Measurements from ENCODE around the gene ZNF622.
"Not testable (repeated sequence)": the region's sequence is repeated elsewhere in the genome, so short reads cannot be mapped to it uniquely, and the experiment has no call there.

Gene ZNF622

DNA sequence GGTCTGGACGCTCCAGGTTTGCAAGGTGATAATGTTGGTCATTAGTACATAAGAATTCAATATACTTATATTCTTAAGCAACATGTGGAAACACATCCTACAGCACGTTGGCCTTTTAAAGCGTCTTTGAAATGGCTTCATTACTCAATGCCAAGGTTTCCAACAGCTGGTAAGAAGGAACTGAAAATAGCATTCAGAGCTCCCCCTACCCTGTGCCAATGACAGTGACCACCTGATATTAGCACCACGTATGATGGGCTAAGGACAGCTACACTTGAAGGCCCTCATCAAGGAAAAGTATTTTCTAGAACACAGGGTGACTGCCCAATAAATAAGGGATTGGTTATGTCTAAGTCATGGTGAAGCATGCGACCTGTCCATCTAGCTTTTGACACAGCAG lies 9.9 kb downstream of the ZNF622 start:
- TF ChIP-seq, protein P1, sequence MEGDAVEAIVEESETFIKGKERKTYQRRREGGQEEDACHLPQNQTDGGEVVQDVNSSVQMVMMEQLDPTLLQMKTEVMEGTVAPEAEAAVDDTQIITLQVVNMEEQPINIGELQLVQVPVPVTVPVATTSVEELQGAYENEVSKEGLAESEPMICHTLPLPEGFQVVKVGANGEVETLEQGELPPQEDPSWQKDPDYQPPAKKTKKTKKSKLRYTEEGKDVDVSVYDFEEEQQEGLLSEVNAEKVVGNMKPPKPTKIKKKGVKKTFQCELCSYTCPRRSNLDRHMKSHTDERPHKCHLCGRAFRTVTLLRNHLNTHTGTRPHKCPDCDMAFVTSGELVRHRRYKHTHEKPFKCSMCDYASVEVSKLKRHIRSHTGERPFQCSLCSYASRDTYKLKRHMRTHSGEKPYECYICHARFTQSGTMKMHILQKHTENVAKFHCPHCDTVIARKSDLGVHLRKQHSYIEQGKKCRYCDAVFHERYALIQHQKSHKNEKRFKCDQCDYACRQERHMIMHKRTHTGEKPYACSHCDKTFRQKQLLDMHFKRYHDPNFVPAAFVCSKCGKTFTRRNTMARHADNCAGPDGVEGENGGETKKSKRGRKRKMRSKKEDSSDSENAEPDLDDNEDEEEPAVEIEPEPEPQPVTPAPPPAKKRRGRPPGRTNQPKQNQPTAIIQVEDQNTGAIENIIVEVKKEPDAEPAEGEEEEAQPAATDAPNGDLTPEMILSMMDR (IDR thresholded peaks at IDR 0.05; ENCODE audit: low read depth, low read length) = no peak
- H3K4me3 ChIP-seq (ENCODE audit: low read depth, low read length) = no peak overlapping the region

DNA sequence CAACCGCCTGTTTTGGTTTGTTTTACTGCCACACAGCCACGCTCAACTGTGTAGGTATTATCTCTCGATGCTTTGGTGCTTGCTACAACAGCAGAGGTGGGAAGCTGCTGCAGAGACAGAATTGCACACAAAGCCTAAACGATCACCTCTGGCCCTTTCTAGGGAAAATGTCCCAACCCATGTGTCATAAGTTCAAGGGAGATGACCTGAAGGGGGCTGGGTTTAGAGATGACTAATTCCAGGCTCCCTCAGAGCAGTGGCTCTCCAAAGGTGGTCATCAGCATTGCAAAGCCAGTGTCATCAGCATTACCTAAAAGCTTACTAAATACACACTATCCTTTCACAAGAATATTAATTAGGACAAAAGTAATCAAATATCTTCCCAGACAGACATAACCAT lies 10.9 kb downstream of the ZNF622 start:
- no peak overlapping the region for H3K4me3 ChIP-seq (ENCODE audit: low read depth, low read length)
- TF ChIP-seq, protein P1 (IDR thresholded peaks at IDR 0.05; ENCODE audit: low read depth, low read length) = no peak

DNA sequence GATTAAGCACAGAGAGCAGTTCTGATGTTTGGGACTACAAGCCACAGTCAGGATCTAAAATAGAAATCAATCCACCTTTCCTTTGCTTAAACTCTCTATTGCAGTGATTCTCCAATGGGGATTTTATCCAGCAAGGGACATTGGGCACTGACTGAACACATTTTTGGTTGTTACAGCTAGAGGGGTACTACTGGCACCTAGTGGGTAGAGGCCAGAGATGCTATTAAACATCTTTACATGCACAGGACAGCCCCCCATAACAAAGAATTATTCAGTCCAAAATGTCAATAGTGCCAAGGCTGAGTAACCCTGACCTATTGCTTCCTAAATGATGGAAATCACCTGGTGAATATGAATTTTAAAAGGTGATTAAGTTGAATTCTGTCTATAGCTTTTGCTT lies 12.0 kb downstream of the ZNF622 start:
- TF ChIP-seq, protein P1 (IDR thresholded peaks at IDR 0.05; ENCODE audit: low read depth, low read length) = no peak
- no peak overlapping the region for H3K4me3 ChIP-seq (ENCODE audit: low read depth, low read length)

DNA sequence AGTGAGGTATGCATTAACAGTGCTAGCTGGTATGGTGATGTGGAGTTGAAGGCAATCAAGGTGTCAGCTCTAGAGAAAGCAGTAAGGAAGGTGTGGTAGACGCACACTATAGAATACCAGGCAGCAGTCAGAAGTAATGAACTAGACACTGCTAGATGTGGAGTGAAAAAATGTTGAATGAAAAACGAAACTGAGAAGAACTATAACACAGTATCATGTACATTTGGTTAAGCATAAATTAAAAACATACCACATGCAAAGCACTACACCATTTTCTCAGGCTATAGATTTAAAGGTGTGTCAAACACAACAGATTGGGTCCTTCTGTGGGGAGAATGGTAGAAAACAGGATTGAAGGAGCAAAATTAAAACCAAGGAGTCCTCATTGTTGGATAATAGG lies 15.4 kb downstream of the ZNF622 start:
- TF ChIP-seq, protein P1 (IDR thresholded peaks at IDR 0.05; ENCODE audit: low read depth, low read length) = no peak
- no peak overlapping the region for H3K4me3 ChIP-seq (ENCODE audit: low read depth, low read length)

DNA sequence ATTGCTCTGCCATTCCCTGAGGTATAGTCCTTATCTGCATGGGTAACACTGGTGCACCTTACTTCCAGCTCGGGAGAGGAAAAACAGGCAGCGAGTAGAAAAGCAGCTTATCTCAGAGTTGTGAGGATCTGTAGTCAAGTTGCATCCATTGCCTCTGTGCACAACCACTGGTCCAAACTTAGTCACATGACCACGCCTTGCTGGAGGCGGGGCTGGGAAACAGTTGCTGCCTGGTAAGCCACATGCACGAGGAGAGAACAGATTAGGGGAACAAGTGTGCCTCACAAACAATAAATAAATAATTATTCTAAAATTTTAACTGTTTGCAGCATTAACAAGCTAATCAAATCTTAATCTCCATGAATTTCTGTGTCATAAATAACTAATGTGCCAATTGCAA lies 18.6 kb downstream of the ZNF622 start:
- H3K4me3 ChIP-seq (ENCODE audit: low read depth, low read length) = no peak overlapping the region

DNA sequence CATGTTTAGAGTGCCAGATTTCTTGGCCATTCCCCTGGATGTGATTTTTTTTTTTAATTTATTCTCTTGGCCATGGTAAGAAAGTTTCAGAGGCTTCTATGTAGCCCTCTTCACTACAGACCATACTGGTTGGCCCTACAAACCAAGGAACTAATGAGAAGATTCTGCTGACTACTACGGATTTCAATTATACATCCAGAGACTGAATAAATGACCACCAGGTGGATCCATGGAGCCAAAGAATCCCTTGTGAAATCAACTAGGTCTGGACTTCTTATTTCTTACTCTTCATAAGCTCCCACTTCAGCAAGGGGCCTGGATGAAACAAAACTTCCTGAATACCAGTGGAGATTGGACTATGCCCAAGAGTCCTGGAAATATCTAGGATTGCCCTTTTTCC lies 27.6 kb downstream of the ZNF622 start:
- TF ChIP-seq, protein P1 (IDR thresholded peaks at IDR 0.05; ENCODE audit: low read depth, low read length) = no peak
- H3K4me3 ChIP-seq (ENCODE audit: low read depth, low read length) = no peak overlapping the region

More for the DNA sequence above, 18.6 kb downstream of the ZNF622 start:
- TF ChIP-seq, protein P1 (IDR thresholded peaks at IDR 0.05; ENCODE audit: low read depth, low read length) = no peak

DNA sequence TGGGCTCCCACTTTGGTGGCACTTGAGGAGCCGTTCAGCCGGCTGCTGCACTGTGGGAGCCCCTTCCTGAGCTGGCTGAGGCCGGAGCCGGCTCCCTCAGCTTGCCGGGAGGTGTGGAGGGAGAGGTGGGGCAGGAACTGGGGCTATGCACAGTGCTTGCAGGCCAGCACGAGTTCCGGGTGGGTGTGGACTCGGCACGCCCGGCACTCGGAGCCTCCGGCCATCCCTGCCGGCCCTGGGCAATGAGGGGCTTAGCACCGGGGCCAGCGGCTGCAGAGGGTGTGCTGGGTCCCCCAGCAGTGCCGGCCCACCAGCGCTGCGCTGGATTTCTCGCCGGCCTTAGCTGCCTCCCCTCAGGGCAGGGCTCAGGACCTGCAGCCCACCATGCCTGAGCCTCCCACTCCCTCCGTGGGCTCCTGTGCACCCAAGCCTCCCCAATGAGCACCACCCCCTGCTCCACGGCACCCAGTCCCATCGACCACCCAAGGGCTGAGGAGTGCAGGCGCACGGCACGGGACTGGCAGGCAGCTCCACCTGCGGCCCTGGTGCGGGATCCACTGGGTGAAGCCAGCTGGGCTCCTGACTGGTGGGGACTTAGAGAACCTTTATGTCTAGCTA lies 29.4 kb downstream of the ZNF622 start:
- H3K4me3 ChIP-seq (ENCODE audit: low read depth, low read length) = not testable (repeated sequence)

DNA sequence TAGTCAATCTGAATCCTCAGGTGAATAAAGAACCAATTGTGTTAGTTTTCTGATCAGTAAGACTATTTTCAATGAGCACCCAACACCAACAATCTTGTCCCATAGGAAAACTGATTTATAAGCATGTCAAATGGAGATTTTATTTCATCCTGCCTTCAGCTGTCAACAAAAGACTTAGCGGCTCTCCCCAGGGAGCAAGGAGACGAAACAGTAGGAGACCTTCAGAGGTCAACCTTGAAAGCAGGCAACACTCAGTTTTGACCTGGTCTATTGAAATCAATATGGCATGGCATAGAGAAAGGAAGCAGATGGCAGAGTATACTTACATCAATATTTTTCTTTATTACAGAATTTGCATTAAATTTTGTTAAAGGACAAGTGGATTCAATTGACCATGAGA lies 34.1 kb downstream of the ZNF622 start:
- no peak overlapping the region for H3K4me3 ChIP-seq (ENCODE audit: low read depth, low read length)
- TF ChIP-seq, protein P1 (IDR thresholded peaks at IDR 0.05; ENCODE audit: low read depth, low read length) = no peak

Measured in WI38 (cell line).